PFSK-1 (cell line): Measurements from ENCODE around the gene PAIP2B.
A peak's percentile ranks its signal among the peaks of the same experiment; 100 is the strongest.

ENCODE experiments used
- POLR2AphosphoS5 ChIP-seq: IDR thresholded peaks from 2 replicates; pipeline ENCODE4 v1.6.1; 2012; ENCODE audit warnings: low read depth, mild to moderate bottlenecking, control low read depth, low read length, moderate library complexity
- SIN3A ChIP-seq: IDR thresholded peaks from 2 replicates; pipeline ENCODE4 v1.6.1; 2012; ENCODE audit warnings: mild to moderate bottlenecking, low read length, moderate library complexity, borderline replicate concordance; ENCODE audit not compliant: insufficient read depth
- TAF1 ChIP-seq: IDR thresholded peaks from 2 replicates; pipeline ENCODE4 v1.6.1; 2012; ENCODE audit warnings: low read length, control low read depth, borderline replicate concordance; ENCODE audit not compliant: insufficient read depth
- TF ChIP-seq, protein P1 (sequence below), 2 experiments: IDR thresholded peaks; 2 replicates each; pipeline versions ENCODE4 v1.6.1 to v1.8.0; 2011 to 2012; ENCODE audit warnings: low read depth in 2 of 2, low read length in 2 of 2, control low read depth in 1 of 2, inconsistent platforms in 1 of 2, mild to moderate bottlenecking in 1 of 2, moderate library complexity in 1 of 2; ENCODE audit not compliant: insufficient read depth in 1 of 2

GRCh38 chr2:71157124-71157793 lies 69.6 kb downstream of the PAIP2B start:
- TF ChIP-seq POLR2AphosphoS5 (no peak), SIN3A (no peak), TAF1 (no peak)
- TF ChIP-seq, protein P1, sequence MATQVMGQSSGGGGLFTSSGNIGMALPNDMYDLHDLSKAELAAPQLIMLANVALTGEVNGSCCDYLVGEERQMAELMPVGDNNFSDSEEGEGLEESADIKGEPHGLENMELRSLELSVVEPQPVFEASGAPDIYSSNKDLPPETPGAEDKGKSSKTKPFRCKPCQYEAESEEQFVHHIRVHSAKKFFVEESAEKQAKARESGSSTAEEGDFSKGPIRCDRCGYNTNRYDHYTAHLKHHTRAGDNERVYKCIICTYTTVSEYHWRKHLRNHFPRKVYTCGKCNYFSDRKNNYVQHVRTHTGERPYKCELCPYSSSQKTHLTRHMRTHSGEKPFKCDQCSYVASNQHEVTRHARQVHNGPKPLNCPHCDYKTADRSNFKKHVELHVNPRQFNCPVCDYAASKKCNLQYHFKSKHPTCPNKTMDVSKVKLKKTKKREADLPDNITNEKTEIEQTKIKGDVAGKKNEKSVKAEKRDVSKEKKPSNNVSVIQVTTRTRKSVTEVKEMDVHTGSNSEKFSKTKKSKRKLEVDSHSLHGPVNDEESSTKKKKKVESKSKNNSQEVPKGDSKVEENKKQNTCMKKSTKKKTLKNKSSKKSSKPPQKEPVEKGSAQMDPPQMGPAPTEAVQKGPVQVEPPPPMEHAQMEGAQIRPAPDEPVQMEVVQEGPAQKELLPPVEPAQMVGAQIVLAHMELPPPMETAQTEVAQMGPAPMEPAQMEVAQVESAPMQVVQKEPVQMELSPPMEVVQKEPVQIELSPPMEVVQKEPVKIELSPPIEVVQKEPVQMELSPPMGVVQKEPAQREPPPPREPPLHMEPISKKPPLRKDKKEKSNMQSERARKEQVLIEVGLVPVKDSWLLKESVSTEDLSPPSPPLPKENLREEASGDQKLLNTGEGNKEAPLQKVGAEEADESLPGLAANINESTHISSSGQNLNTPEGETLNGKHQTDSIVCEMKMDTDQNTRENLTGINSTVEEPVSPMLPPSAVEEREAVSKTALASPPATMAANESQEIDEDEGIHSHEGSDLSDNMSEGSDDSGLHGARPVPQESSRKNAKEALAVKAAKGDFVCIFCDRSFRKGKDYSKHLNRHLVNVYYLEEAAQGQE (IDR thresholded peaks at IDR 0.05; ENCODE audit: insufficient read depth in 1 of 2, low read depth in 2 of 2, low read length in 2 of 2), result peak; percentile 18 to 77; a peak in 2 of 4 replicates
